Panc1 (cell line): Measurements from ENCODE around the gene NRSN1. TPM values are rescaled to one million over a fixed set of nuclear protein-coding genes. Genes with fewer than 3 reads are reported as not detected.

ENCODE experiments used
- ATAC-seq: fragments of 200-7000 bp; cut with Tn5 transposase; 2 replicates; pipeline ENCODE4 v1.9.1; 2020; ENCODE audit warnings: mild to moderate bottlenecking, moderate library complexity
- BruUV-seq: library from RNA; stranded (reverse); fragments of 400-500 nt; replicated peaks from 2 replicates; lab custom pipeline; 2021; lab: Mats Ljungman, UMichigan
- CTCF ChIA-PET: fragments of 300-600 bp; sonication (Branson Sonifier 250); formaldehyde crosslinking; loops from one replicate; lab custom pipeline; 2022; ENCODE audit warnings: antibody characterized with exemption; lab: Charles Lee
- POLR2A ChIA-PET: fragments of 300-600 bp; sonication (Branson Sonifier 250); formaldehyde crosslinking; loops from one replicate; lab custom pipeline; 2022; ENCODE audit warnings: antibody characterized with exemption; lab: Charles Lee
- DNase-seq: peaks from one replicate; pipeline ENCODE4 v3.0.0-alpha.2; 2010; ENCODE audit warnings: low read depth, low spot score
- H3K27ac ChIP-seq: 2 replicates; pipeline ENCODE4 v1.5.1; 2011; ENCODE audit warnings: mild to moderate bottlenecking, low read length, inconsistent platforms
- H3K27me3 ChIP-seq: fragments of 200-500 bp; sonication (Bioruptor generic); 2 replicates; pipeline ENCODE4 v1.6.0; 2014; ENCODE audit warnings: low read length, inconsistent platforms; ENCODE audit not compliant: control insufficient read depth, insufficient read depth
- H3K36me3 ChIP-seq: fragments of 200-500 bp; sonication (Bioruptor generic); 2 replicates; pipeline ENCODE4 v1.5.1; 2014; ENCODE audit warnings: inconsistent platforms, mild to moderate bottlenecking, low read length, moderate library complexity; ENCODE audit not compliant: control insufficient read depth, insufficient read depth
- H3K4me1 ChIP-seq: 2 replicates; pipeline ENCODE4 v1.5.1; 2011; ENCODE audit warnings: inconsistent platforms, mild to moderate bottlenecking, low read length, moderate library complexity; ENCODE audit not compliant: control insufficient read depth, insufficient read depth
- H3K4me3 ChIP-seq, 2 experiments: 2 replicates each; pipeline ENCODE4 v1.5.1; 2011 to 2012; ENCODE audit warnings: low read depth in 2 of 2, low read length in 2 of 2, mild to moderate bottlenecking in 2 of 2, inconsistent platforms in 1 of 2, moderate library complexity in 1 of 2
- H3K9me3 ChIP-seq: fragments of 200-500 bp; sonication (Bioruptor generic); 2 replicates; pipeline ENCODE4 v1.5.1; 2014; ENCODE audit warnings: low read depth, mild to moderate bottlenecking, inconsistent platforms, low read length, moderate library complexity; ENCODE audit not compliant: control insufficient read depth, insufficient read depth
- CTCF ChIP-seq: fragments of 450-650 bp; IDR thresholded peaks from 2 replicates; pipeline ENCODE4 v1.5.1; 2017; ENCODE audit warnings: mild to moderate bottlenecking
- POLR2AphosphoS5 ChIP-seq: IDR thresholded peaks from 2 replicates; pipeline ENCODE4 v1.6.1; 2012; ENCODE audit warnings: mild to moderate bottlenecking, low read depth, low read length, moderate library complexity
- REST ChIP-seq, 2 experiments: IDR thresholded peaks; 2 replicates each; pipeline ENCODE4 v1.6.1; 2011 to 2012; ENCODE audit warnings: low read depth in 2 of 2, control low read depth in 1 of 2, low read length in 1 of 2, mild to moderate bottlenecking in 1 of 2, moderate library complexity in 1 of 2; ENCODE audit not compliant: insufficient read depth in 1 of 2
- SIN3A ChIP-seq: IDR thresholded peaks from 2 replicates; pipeline ENCODE4 v1.6.1; 2012; ENCODE audit warnings: low read depth, mild to moderate bottlenecking, low read length, moderate library complexity, borderline replicate concordance; ENCODE audit not compliant: insufficient read depth
- TCF7L2 ChIP-seq: IDR thresholded peaks from 2 replicates; pipeline ENCODE4 v1.6.1; 2011; ENCODE audit warnings: mild to moderate bottlenecking, low read depth, low read length, inconsistent platforms
- in situ Hi-C: cut with HindIII; loops from 2 replicates; pipeline ENCODE4 v1.10.0; 2016; ENCODE audit warnings: low sequenced_read_pairs, low pct_unique_long_range_greater_than_20kb
- intact Hi-C: fragments of 100-400 bp; cut with micrococcal nuclease; formaldehyde crosslinking; loops from one replicate; pipeline ENCODE4 v1.10.0; 2022; ENCODE audit not compliant: unreplicated experiment
- total RNA-seq: library from RNA; stranded (reverse); gene quantifications from one replicate; pipeline ENCODE4 v1.2.1, GENCODE V29; 2021; ENCODE audit not compliant: unreplicated experiment

NRSN1 gene
- total RNA-seq, 1 experiment from 2014 or later = not detected

- no peak for DNase-seq
- ChIA-PET CTCF (no interaction called here), POLR2A (no interaction called here)
- Histone ChIP-seq H3K4me3 (no peak overlapping the region), H3K4me1 (no peaks in the 10 kb centered on the region), H3K27ac (no peak overlapping the region), H3K36me3 (no peaks in the 10 kb centered on the region), H3K27me3 (no peaks in the 10 kb centered on the region), H3K9me3 (no peaks in the 10 kb centered on the region)
- intact Hi-C loops (no loop called here), in situ Hi-C loops (no loop called here)
- no peak for ATAC-seq
- BruUV-seq = no TSS peak
- TF ChIP-seq CTCF (no peak), SIN3A (no peak), REST (IDR thresholded peaks at IDR 0.05; ENCODE audit: insufficient read depth in 1 of 2, low read depth in 2 of 2, low read length in 1 of 2) (no peak), TCF7L2 (no peak), POLR2AphosphoS5 (no peak)
Observed at GRCh38 chr6:24110417-24110816, 15.6 kb upstream of the NRSN1 start.

- no peak overlapping the region for H3K4me3 ChIP-seq
- no peak for DNase-seq
- H3K27ac ChIP-seq = no peak overlapping the region
- no peaks in the 10 kb centered on the region for H3K9me3 ChIP-seq
- in situ Hi-C loops = no loop called here
- BruUV-seq = no TSS peak
- no peak for TF ChIP-seq POLR2AphosphoS5
- TF ChIP-seq SIN3A = no peak
- TF ChIP-seq CTCF = no peak
- TF ChIP-seq TCF7L2 = no peak
- no peak for TF ChIP-seq REST (IDR thresholded peaks at IDR 0.05; ENCODE audit: insufficient read depth in 1 of 2, low read depth in 2 of 2, low read length in 1 of 2)
- H3K27me3 ChIP-seq = no peaks in the 10 kb centered on the region
- ChIA-PET CTCF (no interaction called here), POLR2A (no interaction called here)
- ATAC-seq = no peak
- no peaks in the 10 kb centered on the region for H3K4me1 ChIP-seq
- no peaks in the 10 kb centered on the region for H3K36me3 ChIP-seq
- intact Hi-C loops = no loop called here
Observed at GRCh38 chr6:24113891-24114290, 12.1 kb upstream of the NRSN1 start.
